Dendritic cell treated with granulocyte-macrophage colony-stimulating factor and Interleukin-4, amounts not matched to agents 40 ng/mL and 50 ng/mL, for 4 days (primary cell): Measurements from ENCODE around the gene EPB41L3.
A peak's percentile ranks its signal among the peaks of the same experiment; 100 is the strongest.
"Not testable (repeated sequence)": the region's sequence is repeated elsewhere in the genome, so short reads cannot be mapped to it uniquely, and the experiment has no call there.

ENCODE experiments used
- H3K27ac Mint-ChIP-seq: one replicate; pipeline ENCODE4 v1.8.0; 2022; ENCODE audit warnings: mild to moderate bottlenecking, mixed read lengths
- H3K27me3 Mint-ChIP-seq: one replicate; pipeline ENCODE4 v1.8.0; 2022; ENCODE audit warnings: mild to moderate bottlenecking, mixed read lengths
- H3K36me3 Mint-ChIP-seq: one replicate; pipeline ENCODE4 v1.8.0; 2022; ENCODE audit warnings: low read depth, mixed read lengths
- H3K4me1 Mint-ChIP-seq: one replicate; pipeline ENCODE4 v1.8.0; 2022; ENCODE audit warnings: low read depth, mixed read lengths
- H3K4me3 Mint-ChIP-seq: one replicate; pipeline ENCODE4 v1.8.0; 2022; ENCODE audit warnings: mild to moderate bottlenecking, moderate library complexity, mixed read lengths
- H3K9me3 Mint-ChIP-seq: one replicate; pipeline ENCODE4 v1.8.0; 2022; ENCODE audit warnings: mixed read lengths
- intact Hi-C: fragments of 100-400 bp; cut with micrococcal nuclease; formaldehyde crosslinking; loops from one replicate; pipeline ENCODE4 v1.15.0; 2022

The EPB41L3 gene

DNA sequence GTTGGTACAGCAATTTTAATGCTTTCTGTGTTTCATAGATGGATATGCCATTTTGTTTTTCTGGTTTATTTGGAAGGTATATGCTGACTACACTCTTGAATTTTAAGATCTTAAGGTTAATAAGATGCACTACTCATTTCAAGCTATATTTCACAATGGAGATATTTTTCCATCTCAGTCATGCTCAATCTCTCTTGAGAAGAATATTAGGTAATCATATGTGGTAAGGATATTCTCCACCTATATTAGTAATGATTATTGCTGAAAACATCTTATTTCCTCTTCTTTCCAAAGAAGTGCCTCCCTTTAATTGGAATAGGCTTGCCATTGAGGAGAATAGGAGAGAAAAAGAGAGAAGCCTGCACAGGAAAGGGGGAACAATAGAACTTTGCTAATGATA, 40.1 kb downstream of the EPB41L3 start:
- H3K36me3 Mint-ChIP-seq = no peaks in the 10 kb centered on the region
- no peak overlapping the region for H3K4me3 Mint-ChIP-seq
- no peaks in the 10 kb centered on the region for H3K9me3 Mint-ChIP-seq
- no peaks in the 10 kb centered on the region for H3K27me3 Mint-ChIP-seq
- intact Hi-C loops = no loop called here
- no peak overlapping the region for H3K27ac Mint-ChIP-seq
- H3K4me1 Mint-ChIP-seq = peaks cover 33% of the 10 kb centered on the region

DNA sequence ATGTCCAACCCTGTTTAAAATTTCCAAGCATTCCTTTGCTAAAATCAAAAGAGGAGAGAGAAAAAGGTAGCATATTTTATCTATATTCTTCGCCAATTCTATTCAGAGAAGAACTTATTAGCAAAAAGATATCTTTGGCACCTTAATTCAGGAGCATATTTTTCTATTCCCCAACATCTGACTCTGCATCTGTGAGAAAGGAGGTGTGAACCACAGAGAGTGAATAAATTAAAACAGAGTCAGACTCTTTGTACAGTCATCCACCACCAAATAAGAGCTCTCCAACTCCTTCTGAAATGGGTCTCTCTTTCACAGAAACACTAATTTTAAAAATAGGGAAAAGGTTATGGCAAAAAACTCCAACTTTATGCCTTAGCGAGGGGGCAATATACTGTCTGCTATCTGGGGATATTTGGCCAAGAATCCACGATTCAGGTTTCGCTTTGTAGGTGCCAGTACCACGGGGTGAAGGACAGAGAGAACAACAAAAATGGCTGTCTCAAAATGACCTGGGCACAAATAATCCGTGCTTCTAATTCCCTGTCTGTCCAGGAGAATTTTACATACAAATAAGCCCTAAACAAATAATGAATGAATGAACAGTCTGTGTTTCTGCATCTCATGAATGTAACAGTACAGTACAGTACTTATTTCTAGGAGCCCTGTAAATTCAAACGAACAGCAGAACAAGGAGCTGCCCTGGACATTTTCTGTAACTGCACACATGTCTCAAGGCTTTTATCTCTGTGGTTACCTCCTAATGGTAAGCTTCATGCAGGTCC, 43.4 kb downstream of the EPB41L3 start:
- no peak overlapping the region for H3K4me3 Mint-ChIP-seq
- intact Hi-C loops = no loop called here

DNA sequence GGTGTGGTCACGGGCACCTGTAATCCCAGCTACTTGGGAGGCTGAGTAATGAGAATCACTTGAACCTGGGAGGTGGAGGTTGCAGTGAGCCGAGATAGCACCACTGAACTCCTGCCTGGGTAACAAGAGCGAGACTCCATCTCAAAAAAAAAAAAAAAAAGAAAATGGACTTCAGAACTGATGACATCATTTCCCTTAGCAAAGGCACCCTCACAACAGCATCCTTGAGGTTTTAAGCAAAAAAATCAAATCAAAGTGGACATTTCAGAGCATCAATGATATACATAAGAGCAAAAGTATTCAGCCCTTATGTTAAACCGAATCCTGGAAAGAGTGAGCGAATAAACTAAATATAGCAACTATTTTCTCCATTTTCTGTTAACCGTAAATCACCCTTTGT, 45.3 kb downstream of the EPB41L3 start:
- intact Hi-C loops = no loop called here
- H3K36me3 Mint-ChIP-seq = peaks cover 7% of the 10 kb centered on the region
- peaks cover 27% of the 10 kb centered on the region for H3K4me1 Mint-ChIP-seq
- H3K4me3 Mint-ChIP-seq = no peak overlapping the region
- no peak overlapping the region for H3K27ac Mint-ChIP-seq
- H3K9me3 Mint-ChIP-seq = no peaks in the 10 kb centered on the region
- no peaks in the 10 kb centered on the region for H3K27me3 Mint-ChIP-seq

More for the DNA sequence above, 43.4 kb downstream of the EPB41L3 start:
- Mint-ChIP-seq H3K4me1 (peaks cover 27% of the 10 kb centered on the region), H3K27ac (no peak overlapping the region), H3K27me3 (no peaks in the 10 kb centered on the region), H3K9me3 (no peaks in the 10 kb centered on the region), H3K36me3 (peaks cover 7% of the 10 kb centered on the region)

DNA sequence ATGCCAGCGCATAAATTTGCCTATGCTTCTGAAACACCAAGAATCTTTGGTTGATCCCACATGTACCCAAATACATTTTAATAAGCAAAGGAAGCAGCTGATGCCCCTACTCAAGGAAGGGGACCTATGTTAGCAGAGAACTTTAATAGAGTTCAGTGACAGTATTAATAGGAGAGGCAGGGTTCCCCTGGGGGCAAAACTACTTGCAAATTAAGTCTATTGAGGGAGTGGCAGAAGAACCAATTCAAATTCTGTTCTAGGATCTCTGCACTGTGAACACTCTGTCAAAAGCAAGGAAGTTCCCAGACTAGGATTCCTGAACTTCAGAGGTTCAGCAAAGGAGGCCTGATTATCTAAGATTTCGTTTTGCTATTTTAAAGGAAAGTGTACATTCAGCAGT, 47.5 kb downstream of the EPB41L3 start:
- intact Hi-C loops = no loop called here
- Mint-ChIP-seq H3K27me3 (no peaks in the 10 kb centered on the region), H3K36me3 (peaks cover 7% of the 10 kb centered on the region), H3K4me3 (no peak overlapping the region), H3K27ac (no peak overlapping the region), H3K9me3 (no peaks in the 10 kb centered on the region), H3K4me1 (peaks cover 24% of the 10 kb centered on the region)

DNA sequence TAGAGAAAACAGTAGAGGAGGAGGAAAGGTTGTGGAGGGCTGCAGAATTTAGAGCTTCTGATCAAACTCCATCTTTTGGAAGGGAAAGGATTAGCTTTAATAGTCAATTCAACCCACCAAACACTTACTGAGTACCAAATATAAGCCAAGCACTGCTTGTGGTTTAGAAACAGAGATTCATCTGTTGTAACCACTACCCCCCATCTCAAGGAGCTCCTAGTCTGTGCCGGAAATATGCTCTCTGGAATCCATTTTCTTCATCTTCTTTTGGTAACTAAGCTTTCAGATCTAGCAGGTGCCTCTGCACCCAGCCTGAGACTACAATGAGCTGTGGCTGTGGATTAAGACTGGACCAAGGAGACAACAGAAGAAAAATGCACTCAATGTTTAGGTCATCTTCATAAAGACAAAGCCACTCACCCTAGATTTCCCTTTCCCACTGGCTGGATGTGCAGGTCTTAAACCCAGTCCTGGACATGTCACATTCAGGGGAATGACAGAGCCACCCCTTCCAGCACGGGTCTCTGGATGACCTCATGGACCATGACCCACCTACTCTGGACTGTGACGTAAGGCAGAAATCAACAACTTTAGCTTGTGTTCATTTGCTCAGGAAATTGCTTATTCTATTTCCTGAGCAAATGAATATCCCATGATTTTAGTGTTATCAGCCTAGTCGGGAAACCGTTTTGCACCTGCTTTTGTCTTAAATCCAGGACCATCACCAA, 52.9 kb downstream of the EPB41L3 start:
- Mint-ChIP-seq H3K4me3 (no peak overlapping the region), H3K27me3 (no peaks in the 10 kb centered on the region), H3K36me3 (peaks cover 24% of the 10 kb centered on the region), H3K9me3 (no peaks in the 10 kb centered on the region), H3K4me1 (peaks cover 23% of the 10 kb centered on the region), H3K27ac (no peak overlapping the region)
- intact Hi-C loops = no loop called here

DNA sequence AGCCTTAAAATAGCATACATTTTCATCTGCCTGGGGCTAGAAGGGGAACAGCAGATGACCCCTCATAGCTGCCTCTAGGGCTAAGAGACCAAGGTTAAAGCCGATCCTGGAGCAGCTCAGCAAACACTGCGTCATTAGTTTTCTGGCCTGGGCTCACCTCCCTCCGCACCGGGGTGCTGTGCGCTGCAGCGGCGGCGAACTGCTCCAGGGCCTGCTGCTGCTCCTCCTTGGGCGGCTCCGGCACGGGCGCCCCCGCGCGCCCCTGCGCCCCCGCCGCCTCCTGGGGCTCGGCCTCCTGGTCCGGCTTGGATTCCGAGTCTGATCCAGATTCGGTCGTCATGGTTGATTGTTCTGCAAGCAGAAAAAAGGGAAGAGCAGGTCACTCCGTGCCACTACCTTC, 55.0 kb downstream of the EPB41L3 start:
- intact Hi-C loops = no loop called here
- Mint-ChIP-seq H3K9me3 (no peaks in the 10 kb centered on the region), H3K4me3 (no peak overlapping the region), H3K27ac (no peak overlapping the region), H3K4me1 (peaks cover 23% of the 10 kb centered on the region), H3K27me3 (no peaks in the 10 kb centered on the region), H3K36me3 (peaks cover 39% of the 10 kb centered on the region)

DNA sequence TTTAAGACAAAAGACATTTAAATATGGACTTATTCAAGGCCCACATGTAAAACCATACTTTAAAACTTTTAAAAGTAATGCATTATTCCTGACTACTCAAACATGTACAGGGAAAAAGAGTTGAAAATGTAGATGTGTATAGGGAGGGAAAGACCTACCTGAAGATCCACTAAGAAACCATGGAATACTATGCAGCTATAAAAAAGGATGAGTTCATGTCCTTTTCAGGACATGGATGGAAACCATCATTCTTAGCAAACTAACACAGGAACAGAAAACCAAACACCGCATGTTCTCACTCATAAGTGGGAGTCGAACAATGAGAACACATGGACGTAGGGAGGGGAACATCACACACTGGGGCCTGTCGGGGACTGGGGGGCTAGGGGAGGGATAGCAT, 55.8 kb downstream of the EPB41L3 start:
- H3K27me3 Mint-ChIP-seq, H3K9me3 Mint-ChIP-seq, H3K4me3 Mint-ChIP-seq, intact Hi-C loops, H3K27ac Mint-ChIP-seq: not testable (repeated sequence)
- H3K36me3 Mint-ChIP-seq = peaks cover 40% of the 10 kb centered on the region
- H3K4me1 Mint-ChIP-seq = peaks cover 25% of the 10 kb centered on the region

DNA sequence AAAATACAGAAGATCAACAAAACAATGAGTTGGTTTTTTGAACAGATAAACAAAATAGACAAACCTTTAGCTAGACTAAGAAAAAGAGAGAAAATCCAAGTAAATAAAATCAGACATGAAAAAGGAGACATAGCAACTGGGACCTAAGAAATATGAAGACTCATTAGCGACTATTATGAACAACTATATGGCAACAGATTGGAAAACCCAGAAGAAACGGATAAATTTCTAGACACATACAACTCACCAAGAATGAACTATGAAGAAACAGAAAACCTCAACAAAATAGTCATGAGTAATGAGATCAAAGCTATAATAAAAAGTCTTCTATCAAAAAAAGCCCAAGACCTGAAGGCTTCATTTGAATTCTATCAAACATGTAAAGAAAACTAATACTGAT, 59.3 kb downstream of the EPB41L3 start:
- intact Hi-C loops = no loop called here
- H3K4me3 Mint-ChIP-seq = no peak overlapping the region
- no peak overlapping the region for H3K27ac Mint-ChIP-seq
- H3K4me1 Mint-ChIP-seq = peaks cover 37% of the 10 kb centered on the region
- peaks cover 11% of the 10 kb centered on the region for H3K9me3 Mint-ChIP-seq
- peaks cover 58% of the 10 kb centered on the region for H3K36me3 Mint-ChIP-seq
- H3K27me3 Mint-ChIP-seq = no peaks in the 10 kb centered on the region

DNA sequence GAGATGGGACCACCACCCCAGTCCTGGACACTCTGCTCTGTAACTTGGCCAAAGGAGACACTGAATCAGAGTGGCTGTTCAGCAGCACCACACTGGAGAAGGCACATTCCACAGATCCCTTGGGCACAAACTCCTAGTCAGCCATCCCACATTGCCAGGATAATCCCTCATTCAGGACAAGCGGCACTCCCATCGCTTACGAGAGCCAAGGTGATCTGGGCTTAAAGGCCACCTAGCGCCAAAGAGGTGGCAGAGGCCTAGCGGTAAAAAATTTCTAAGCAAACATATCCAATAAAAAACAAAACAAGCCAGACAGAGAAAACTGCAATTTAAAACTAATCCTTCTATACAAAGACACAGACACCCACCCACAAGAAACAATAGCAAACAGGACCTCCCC, 62.2 kb downstream of the EPB41L3 start:
- H3K27me3 Mint-ChIP-seq = no peaks in the 10 kb centered on the region
- no peak overlapping the region for H3K4me3 Mint-ChIP-seq
- peaks cover 58% of the 10 kb centered on the region for H3K36me3 Mint-ChIP-seq
- no peak overlapping the region for H3K27ac Mint-ChIP-seq
- peaks cover 44% of the 10 kb centered on the region for H3K4me1 Mint-ChIP-seq
- intact Hi-C loops = no loop called here
- peaks cover 11% of the 10 kb centered on the region for H3K9me3 Mint-ChIP-seq

DNA sequence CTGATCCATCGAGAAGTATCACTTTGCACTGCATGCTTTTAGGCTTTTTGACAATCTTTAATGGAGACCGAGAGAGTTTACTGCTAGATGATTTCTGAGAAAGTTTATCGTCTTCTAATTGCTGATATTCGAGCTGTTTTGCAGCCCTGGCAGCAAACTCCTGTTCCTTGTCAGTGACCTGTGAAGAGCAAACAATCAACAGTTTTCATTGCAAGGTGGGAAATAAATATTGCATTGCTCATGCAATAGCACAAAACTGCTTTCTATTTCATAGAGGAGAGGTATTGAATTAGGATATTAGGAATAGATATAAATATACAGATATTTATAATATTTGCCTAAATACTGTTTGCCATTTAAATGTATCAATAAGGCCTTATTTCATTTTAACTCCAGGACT, 65.5 kb downstream of the EPB41L3 start:
- Mint-ChIP-seq H3K9me3 (peaks cover 11% of the 10 kb centered on the region), H3K27ac (no peak overlapping the region), H3K36me3 (peaks cover 49% of the 10 kb centered on the region), H3K4me1 (peaks cover 47% of the 10 kb centered on the region), H3K4me3 (no peak overlapping the region), H3K27me3 (no peaks in the 10 kb centered on the region)
- intact Hi-C loops = loop anchor here (5.0 kb wide), 1 partner anchor 34 kb away; no protein-coding TSS in a partner anchor

DNA sequence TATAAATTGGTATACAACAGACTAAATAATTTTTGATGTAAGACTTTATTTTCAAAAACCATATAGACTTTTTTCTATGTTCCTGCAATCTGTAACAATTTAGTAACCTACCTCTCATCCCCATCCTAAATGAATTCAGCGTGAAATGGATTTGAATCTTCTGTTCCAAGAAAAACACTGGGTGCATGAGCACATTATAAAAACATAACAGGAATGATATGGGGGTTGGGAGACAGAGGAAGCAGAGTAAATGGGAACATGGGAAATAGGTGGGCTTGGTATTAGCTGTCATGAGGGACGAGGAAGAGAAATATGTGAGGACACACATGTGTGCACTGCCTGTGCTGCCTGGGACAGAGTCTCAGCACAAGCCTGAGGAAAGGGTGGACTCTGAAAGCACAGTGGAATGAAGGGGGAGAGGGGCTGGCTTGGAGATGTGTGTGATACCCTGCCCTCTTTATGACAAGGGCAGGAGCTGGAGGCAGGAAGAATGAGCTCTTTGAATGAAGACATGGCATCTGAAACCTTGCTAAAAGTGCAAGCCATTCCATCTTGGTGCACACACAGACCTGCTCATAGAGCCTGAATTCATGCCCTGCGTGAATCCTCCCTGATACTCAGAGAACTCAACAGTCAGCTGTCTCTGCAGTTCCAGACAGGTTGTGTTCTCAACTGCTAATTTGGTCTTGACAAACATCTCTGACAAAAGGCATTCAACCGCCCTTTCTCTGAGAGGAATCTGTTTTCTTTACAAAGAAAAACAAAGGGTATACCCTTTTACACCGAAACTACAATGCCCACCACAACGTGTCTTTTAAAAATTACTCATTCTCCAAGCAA, 66.6 kb downstream of the EPB41L3 start:
- H3K9me3 Mint-ChIP-seq = peaks cover 7% of the 10 kb centered on the region
- no peaks in the 10 kb centered on the region for H3K27me3 Mint-ChIP-seq
- H3K4me3 Mint-ChIP-seq = no peak overlapping the region
- H3K36me3 Mint-ChIP-seq = peaks cover 41% of the 10 kb centered on the region
- peaks cover 37% of the 10 kb centered on the region for H3K4me1 Mint-ChIP-seq
- H3K27ac Mint-ChIP-seq = peak overlapping the region; percentile 25
- intact Hi-C loops = loop anchor here (5.0 kb wide), 1 partner anchor 35 kb away; no protein-coding TSS in a partner anchor

DNA sequence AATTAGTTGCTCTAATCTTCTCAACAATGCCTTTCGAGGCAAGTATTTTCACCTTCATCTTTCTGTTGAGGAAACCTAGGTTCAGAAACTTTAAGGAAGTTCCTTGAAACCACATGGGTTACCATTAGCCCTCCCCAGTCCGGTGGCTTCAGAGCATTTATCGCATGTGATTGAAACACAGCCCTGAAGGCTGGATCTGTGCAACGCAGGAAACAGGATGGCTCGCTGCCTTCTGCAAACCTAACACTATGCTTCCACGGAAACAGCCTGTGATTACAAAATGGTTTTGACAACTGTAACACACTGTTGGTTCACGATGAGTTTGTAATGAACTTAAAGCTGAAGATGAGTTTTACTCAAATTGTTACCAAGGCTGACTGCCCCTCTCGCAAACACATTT, 68.5 kb downstream of the EPB41L3 start:
- Mint-ChIP-seq H3K36me3 (peaks cover 42% of the 10 kb centered on the region), H3K27me3 (no peaks in the 10 kb centered on the region), H3K4me3 (no peak overlapping the region), H3K27ac (peak overlapping the region; percentile 35), H3K4me1 (peaks cover 36% of the 10 kb centered on the region), H3K9me3 (no peaks in the 10 kb centered on the region)
- intact Hi-C loops = loop anchor here (5.0 kb wide), 1 partner anchor 37 kb away; no protein-coding TSS in a partner anchor

DNA sequence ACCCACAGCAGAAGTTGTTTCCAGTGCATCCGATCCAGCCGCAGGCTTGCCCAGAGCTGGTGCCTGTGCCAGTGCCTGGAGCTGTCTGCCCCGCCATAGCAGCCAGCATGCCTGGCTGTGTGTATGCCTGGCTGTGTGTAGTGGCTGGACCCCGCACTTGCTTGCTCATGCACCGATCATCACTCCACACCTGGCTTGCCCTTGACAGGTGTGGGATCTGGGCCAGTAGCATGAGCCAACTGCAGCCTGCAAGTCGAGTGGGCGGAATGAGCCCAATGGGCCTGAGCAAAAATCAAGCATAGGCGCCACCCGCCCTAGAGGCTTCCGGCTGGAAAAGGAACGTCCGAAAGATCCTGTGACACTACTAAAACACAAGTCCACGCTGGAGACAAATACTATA, 74.5 kb downstream of the EPB41L3 start:
- no peak overlapping the region for H3K4me3 Mint-ChIP-seq
- no peaks in the 10 kb centered on the region for H3K27me3 Mint-ChIP-seq
- no peaks in the 10 kb centered on the region for H3K9me3 Mint-ChIP-seq
- peaks cover 34% of the 10 kb centered on the region for H3K36me3 Mint-ChIP-seq
- peak overlapping the region; percentile 81 for H3K27ac Mint-ChIP-seq
- intact Hi-C loops = no loop called here
- peaks cover 60% of the 10 kb centered on the region for H3K4me1 Mint-ChIP-seq

DNA sequence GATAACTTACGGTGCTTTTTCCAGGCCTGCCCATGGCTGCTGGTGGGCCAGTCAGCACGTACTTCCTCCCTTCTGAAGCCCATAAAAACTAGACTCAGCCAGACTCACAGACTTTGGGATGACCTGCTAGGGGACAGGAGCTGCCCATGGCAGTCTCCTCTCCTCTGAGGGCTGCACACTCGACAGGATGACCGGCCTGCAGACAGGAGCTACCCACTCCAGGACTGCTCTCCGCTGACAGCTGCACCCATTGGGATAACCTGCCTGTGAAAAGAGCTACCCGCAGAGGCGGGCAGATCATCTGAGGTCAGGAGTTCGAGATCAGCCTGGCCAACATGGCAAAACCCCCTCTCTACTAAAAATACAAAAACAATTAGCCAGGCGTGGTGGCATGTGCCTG, 75.4 kb downstream of the EPB41L3 start:
- Mint-ChIP-seq H3K27me3 (no peaks in the 10 kb centered on the region), H3K9me3 (no peaks in the 10 kb centered on the region), H3K4me1 (peaks cover 64% of the 10 kb centered on the region), H3K27ac (peak overlapping the region; percentile 81), H3K36me3 (peaks cover 28% of the 10 kb centered on the region), H3K4me3 (no peak overlapping the region)
- intact Hi-C loops = no loop called here
